HCT116 (cell line): ENCODE measurements around the gene CA10. TPM values are rescaled to one million over a fixed set of nuclear protein-coding genes. Genes with fewer than 3 reads are reported as not detected.
A peak's percentile ranks its signal among the peaks of the same experiment; 100 is the strongest.

Experiments used
- ATAC-seq: fragments of 200-7000 bp; cut with Tn5 transposase; 2 replicates; pipeline ENCODE4 v1.9.1; 2020; ENCODE audit warnings: mild to moderate bottlenecking, moderate library complexity
- BruUV-seq: library from RNA; stranded (reverse); fragments of 400-500 nt; replicated peaks from 2 replicates; lab custom pipeline; 2021; lab: Mats Ljungman, UMichigan
- CTCF ChIA-PET: fragments of 300-600 bp; sonication (Branson Sonifier 250); formaldehyde crosslinking; loops from one replicate; lab custom pipeline; 2021; ENCODE audit warnings: antibody characterized with exemption; lab: Charles Lee
- POLR2A ChIA-PET: fragments of 300-600, 350-600 bp; sonication (Branson Sonifier 250); formaldehyde crosslinking; loops from one replicate; lab custom pipeline; 2021; ENCODE audit warnings: antibody characterized with exemption; lab: Charles Lee
- RAD21 ChIA-PET, 2 experiments: fragments of 300-600 bp; sonication (Branson Sonifier 250); formaldehyde crosslinking; loops; one replicate each; lab custom pipeline; 2023; ENCODE audit warnings: low total read pairs in 2 of 2; ENCODE audit not compliant: uncharacterized antibody in 2 of 2, unreplicated experiment in 2 of 2, low non-redundant PET in 1 of 2; lab: Charles Lee
- DNase-seq: peaks from one replicate; pipeline ENCODE4 v3.0.0-alpha.2; 2010; ENCODE audit warnings: low read depth, low spot score
- H2AFZ ChIP-seq: fragments of 200-600 bp; shearing (Covaris generic), sonication (generic); 2 replicates; pipeline ENCODE4 v1.6.1; 2017; ENCODE audit warnings: low read depth, mixed run types, mixed read lengths, antibody characterized with exemption, low read length; ENCODE audit not compliant: poor library complexity, severe bottlenecking
- H3K27ac ChIP-seq: 2 replicates; pipeline ENCODE4 v1.5.1; 2012; ENCODE audit warnings: low read depth, low read length
- H3K27me3 ChIP-seq: fragments of 200-600 bp; sonication (generic); 2 replicates; pipeline ENCODE4 v1.6.1; 2016; ENCODE audit warnings: mixed run types, low read length, mixed read lengths; ENCODE audit not compliant: insufficient read depth
- H3K36me3 ChIP-seq, 2 experiments: fragments of 200-500 bp in 1 of 2; fragments of 200-600 bp in 1 of 2; sonication (Bioruptor generic) in 1 of 2; sonication (generic) in 1 of 2; 2 replicates each; pipeline versions ENCODE4 v1.5.1 to v1.6.1; 2014 to 2016; ENCODE audit warnings: low read length in 2 of 2, inconsistent platforms in 1 of 2, mixed read lengths in 1 of 2, mixed run types in 1 of 2; ENCODE audit not compliant: insufficient read depth in 2 of 2, control insufficient read depth in 1 of 2
- H3K4me1 ChIP-seq, 2 experiments: fragments of 200-600 bp in 1 of 2; sonication (generic) in 1 of 2; 2 replicates each; pipeline versions ENCODE4 v1.5.1 to v1.6.1; 2012 to 2017; ENCODE audit warnings: low read length in 2 of 2, inconsistent platforms in 1 of 2, mild to moderate bottlenecking in 1 of 2, mixed read lengths in 1 of 2, mixed run types in 1 of 2, moderate library complexity in 1 of 2; ENCODE audit not compliant: insufficient read depth in 2 of 2, control insufficient read depth in 1 of 2
- H3K4me2 ChIP-seq: fragments of 200-600 bp; sonication (generic); 2 replicates; pipeline ENCODE4 v1.6.1; 2017; ENCODE audit warnings: mixed run types, low read length, mixed read lengths
- H3K4me3 ChIP-seq, 2 experiments: fragments of 200-600 bp in 1 of 2; sonication (generic) in 1 of 2; replicated peaks in 1 of 2; 2 replicates each; pipeline ENCODE4 v1.5.1; 2011 to 2016; ENCODE audit warnings: low read length in 2 of 2, control low read depth in 1 of 2, low read depth in 1 of 2, mild to moderate bottlenecking in 1 of 2, mixed read lengths in 1 of 2, mixed run types in 1 of 2
- H3K79me2 ChIP-seq: fragments of 200-600 bp; sonication (generic); 2 replicates; pipeline ENCODE4 v1.6.1; 2017; ENCODE audit warnings: mild to moderate bottlenecking, mixed run types, low read length, moderate library complexity, mixed read lengths; ENCODE audit not compliant: insufficient read depth
- H3K9ac ChIP-seq: fragments of 200-600 bp; sonication (generic); 2 replicates; pipeline ENCODE4 v1.6.1; 2016; ENCODE audit warnings: low read length, mixed read lengths
- H3K9me2 ChIP-seq: fragments of 200-600 bp; sonication (generic), shearing (Covaris generic); 2 replicates; pipeline ENCODE4 v1.6.1; 2017; ENCODE audit warnings: mixed run types, mild to moderate bottlenecking, moderate library complexity; ENCODE audit not compliant: insufficient read depth
- H3K9me3 ChIP-seq, 2 experiments: fragments of 200-500 bp in 1 of 2; fragments of 200-600 bp in 1 of 2; sonication (Bioruptor generic) in 1 of 2; sonication (generic) in 1 of 2; 2 replicates each; pipeline ENCODE4 v1.6.1; 2014 to 2017; ENCODE audit warnings: low read length in 2 of 2, mixed read lengths in 2 of 2, inconsistent platforms in 1 of 2, low read depth in 1 of 2, mild to moderate bottlenecking in 1 of 2, mixed run types in 1 of 2, moderate library complexity in 1 of 2; ENCODE audit not compliant: control insufficient read depth in 1 of 2, insufficient read depth in 1 of 2
- H4K20me1 ChIP-seq: fragments of 200-600 bp; sonication (generic), shearing (Covaris generic); 2 replicates; pipeline ENCODE4 v1.6.1; 2017; ENCODE audit warnings: mixed run types, mild to moderate bottlenecking, moderate library complexity; ENCODE audit not compliant: insufficient read depth
- CEBPB ChIP-seq: IDR thresholded peaks from 2 replicates; pipeline ENCODE4 v1.6.1; 2012; ENCODE audit warnings: low read depth
- CTCF ChIP-seq, 3 experiments: fragments of 200-600 bp in 1 of 3; sonication (generic) in 1 of 3; IDR thresholded peaks in 2 of 3; conservative IDR thresholded peaks in 1 of 3; 2 replicates each; pipeline ENCODE4 v1.5.1; 2012 to 2017; ENCODE audit warnings: low read depth in 2 of 3, low read length in 2 of 3, antibody characterized with exemption in 1 of 3, borderline replicate concordance in 1 of 3, control low read depth in 1 of 3, mild to moderate bottlenecking in 1 of 3, mixed read lengths in 1 of 3, mixed run types in 1 of 3, moderate library complexity in 1 of 3; ENCODE audit not compliant: insufficient read depth in 1 of 3
- ELF1 ChIP-seq: IDR thresholded peaks from 2 replicates; pipeline ENCODE4 v1.6.1; 2012; ENCODE audit warnings: low read depth, borderline replicate concordance
- EZH2phosphoT487 ChIP-seq: fragments of 200-600 bp; IDR thresholded peaks from 2 replicates; pipeline ENCODE4 v1.6.1; 2018; ENCODE audit warnings: antibody characterized with exemption, borderline replicate concordance
- POLR2AphosphoS5 ChIP-seq: IDR thresholded peaks from 2 replicates; pipeline ENCODE4 v1.6.1; 2011; ENCODE audit warnings: mild to moderate bottlenecking, low read depth, low read length, moderate library complexity
- RAD21 ChIP-seq: IDR thresholded peaks from 2 replicates; pipeline ENCODE4 v1.6.1; 2012; ENCODE audit warnings: low read depth, mild to moderate bottlenecking
- SP1 ChIP-seq: IDR thresholded peaks from 2 replicates; pipeline ENCODE4 v1.6.1; 2012; ENCODE audit warnings: low read depth
- SRF ChIP-seq: IDR thresholded peaks from 2 replicates; pipeline ENCODE4 v1.6.1; 2012; ENCODE audit warnings: low read depth
- TCF7L2 ChIP-seq: IDR thresholded peaks from 2 replicates; pipeline ENCODE4 v1.7.0; 2011; ENCODE audit warnings: borderline replicate concordance, inconsistent platforms; ENCODE audit not compliant: insufficient read depth, insufficient read length; ENCODE audit errors: extremely low read depth
- YY1 ChIP-seq: IDR thresholded peaks from 2 replicates; pipeline ENCODE4 v1.6.1; 2011; ENCODE audit warnings: low read length, low read depth, moderate library complexity, mild to moderate bottlenecking; ENCODE audit not compliant: insufficient replicate concordance; ENCODE audit errors: extremely low read depth
- ZBTB33 ChIP-seq: IDR thresholded peaks from 2 replicates; pipeline ENCODE4 v1.6.1; 2011; ENCODE audit warnings: mild to moderate bottlenecking, low read length, moderate library complexity; ENCODE audit not compliant: insufficient replicate concordance; ENCODE audit errors: extremely low read depth
- ZFX ChIP-seq: fragments of 450-650 bp; IDR thresholded peaks from 2 replicates; pipeline ENCODE4 v1.6.1; 2017
- ZNF274 ChIP-seq: fragments of 200-500 bp; sonication (Bioruptor generic); IDR thresholded peaks from 2 replicates; pipeline ENCODE4 v1.6.1; 2014; ENCODE audit warnings: mild to moderate bottlenecking, low read depth, low read length, inconsistent platforms
- intact Hi-C: fragments of 100-400 bp; cut with micrococcal nuclease; formaldehyde crosslinking; loops from 2 replicates; pipeline ENCODE4 v1.10.0; 2022
- total RNA-seq: library from RNA; stranded (reverse); gene quantifications from one replicate; pipeline ENCODE4 v1.2.1, GENCODE V29; 2021; ENCODE audit not compliant: unreplicated experiment
- TF ChIP-seq, protein P1 (sequence below): IDR thresholded peaks from 2 replicates; pipeline ENCODE4 v1.6.1; 2012
- TF ChIP-seq, protein P2 (sequence below): IDR thresholded peaks from 2 replicates; pipeline ENCODE4 v1.6.1; 2012; ENCODE audit warnings: low read depth

CA10 gene
- total RNA-seq, 1 experiment from 2014 or later = not detected

- Histone ChIP-seq H3K27ac (no peak overlapping the region), H3K9me3 (peaks cover 0 to 5% of the 10 kb centered on the region in 2 experiments; a peak in 2 of 4 replicates), H3K79me2 (no peaks in the 10 kb centered on the region), H3K27me3 (no peaks in the 10 kb centered on the region), H4K20me1 (no peaks in the 10 kb centered on the region), H3K36me3 (no peaks in the 10 kb centered on the region), H3K4me3 (no peak overlapping the region), H3K4me2 (no peak overlapping the region), H3K9ac (no peak overlapping the region), H3K4me1 (no peaks in the 10 kb centered on the region), H2AFZ (no peak overlapping the region), H3K9me2 (no peaks in the 10 kb centered on the region)
- peak; percentile 50; the same call in 1 of the 2 replicates for ATAC-seq
- TF ChIP-seq RAD21 (peak; percentile 55), ZBTB33 (no peak), ELF1 (no peak), SRF (no peak), EZH2phosphoT487 (no peak), TCF7L2 (no peak), ZNF274 (no peak), CEBPB (no peak), SP1 (no peak), ZFX (no peak), CTCF (IDR thresholded peaks at IDR 0.05 in 2 of 3, conservative IDR thresholded peaks at IDR 0.05 in 1 of 3; ENCODE audit: borderline replicate concordance in 1 of 3, insufficient read depth in 1 of 3, low read depth in 2 of 3, low read length in 2 of 3) (peak; percentile 24 to 96 (median 70); a peak in 4 of 6 replicates), POLR2AphosphoS5 (no peak), YY1 (no peak)
- TF ChIP-seq, protein P1, sequence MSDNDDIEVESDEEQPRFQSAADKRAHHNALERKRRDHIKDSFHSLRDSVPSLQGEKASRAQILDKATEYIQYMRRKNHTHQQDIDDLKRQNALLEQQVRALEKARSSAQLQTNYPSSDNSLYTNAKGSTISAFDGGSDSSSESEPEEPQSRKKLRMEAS = no peak
- TF ChIP-seq, protein P2, sequence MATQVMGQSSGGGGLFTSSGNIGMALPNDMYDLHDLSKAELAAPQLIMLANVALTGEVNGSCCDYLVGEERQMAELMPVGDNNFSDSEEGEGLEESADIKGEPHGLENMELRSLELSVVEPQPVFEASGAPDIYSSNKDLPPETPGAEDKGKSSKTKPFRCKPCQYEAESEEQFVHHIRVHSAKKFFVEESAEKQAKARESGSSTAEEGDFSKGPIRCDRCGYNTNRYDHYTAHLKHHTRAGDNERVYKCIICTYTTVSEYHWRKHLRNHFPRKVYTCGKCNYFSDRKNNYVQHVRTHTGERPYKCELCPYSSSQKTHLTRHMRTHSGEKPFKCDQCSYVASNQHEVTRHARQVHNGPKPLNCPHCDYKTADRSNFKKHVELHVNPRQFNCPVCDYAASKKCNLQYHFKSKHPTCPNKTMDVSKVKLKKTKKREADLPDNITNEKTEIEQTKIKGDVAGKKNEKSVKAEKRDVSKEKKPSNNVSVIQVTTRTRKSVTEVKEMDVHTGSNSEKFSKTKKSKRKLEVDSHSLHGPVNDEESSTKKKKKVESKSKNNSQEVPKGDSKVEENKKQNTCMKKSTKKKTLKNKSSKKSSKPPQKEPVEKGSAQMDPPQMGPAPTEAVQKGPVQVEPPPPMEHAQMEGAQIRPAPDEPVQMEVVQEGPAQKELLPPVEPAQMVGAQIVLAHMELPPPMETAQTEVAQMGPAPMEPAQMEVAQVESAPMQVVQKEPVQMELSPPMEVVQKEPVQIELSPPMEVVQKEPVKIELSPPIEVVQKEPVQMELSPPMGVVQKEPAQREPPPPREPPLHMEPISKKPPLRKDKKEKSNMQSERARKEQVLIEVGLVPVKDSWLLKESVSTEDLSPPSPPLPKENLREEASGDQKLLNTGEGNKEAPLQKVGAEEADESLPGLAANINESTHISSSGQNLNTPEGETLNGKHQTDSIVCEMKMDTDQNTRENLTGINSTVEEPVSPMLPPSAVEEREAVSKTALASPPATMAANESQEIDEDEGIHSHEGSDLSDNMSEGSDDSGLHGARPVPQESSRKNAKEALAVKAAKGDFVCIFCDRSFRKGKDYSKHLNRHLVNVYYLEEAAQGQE = no peak
- POLR2A ChIA-PET = no interaction called here
- intact Hi-C loops = loop anchor here (1.0 to 5.0 kb wide), 2 partner anchors 342 to 734 kb away; no protein-coding TSS in a partner anchor
- BruUV-seq = no TSS peak
- DNase-seq = peak; percentile 19
- CTCF ChIA-PET = interaction anchor here (1.0 to 1.9 kb wide), 4 partner anchors 342 to 808 kb away, joined by 4 to 11 read pairs (median 5); no protein-coding TSS in a partner anchor
- RAD21 ChIA-PET = interaction anchor here in 1 of 2 experiments (1.4 kb wide), 1 partner anchor 342 kb away, joined by 4 read pairs; no protein-coding TSS in a partner anchor
Observed at GRCh38 chr17:52106638-52107261, 51.8 kb downstream of the CA10 start.
